ENCODE data around the gene RAD51B. TPM values are rescaled to one million over a fixed set of nuclear protein-coding genes. Genes with fewer than 3 reads are reported as not detected.

RAD51B gene
- total and polyA plus RNA-seq, 2 of the 13 experiments (the other 11 are each of a cell fraction or from before 2014, with no cell fraction given), result 7.0 to 9.5 TPM

DNA sequence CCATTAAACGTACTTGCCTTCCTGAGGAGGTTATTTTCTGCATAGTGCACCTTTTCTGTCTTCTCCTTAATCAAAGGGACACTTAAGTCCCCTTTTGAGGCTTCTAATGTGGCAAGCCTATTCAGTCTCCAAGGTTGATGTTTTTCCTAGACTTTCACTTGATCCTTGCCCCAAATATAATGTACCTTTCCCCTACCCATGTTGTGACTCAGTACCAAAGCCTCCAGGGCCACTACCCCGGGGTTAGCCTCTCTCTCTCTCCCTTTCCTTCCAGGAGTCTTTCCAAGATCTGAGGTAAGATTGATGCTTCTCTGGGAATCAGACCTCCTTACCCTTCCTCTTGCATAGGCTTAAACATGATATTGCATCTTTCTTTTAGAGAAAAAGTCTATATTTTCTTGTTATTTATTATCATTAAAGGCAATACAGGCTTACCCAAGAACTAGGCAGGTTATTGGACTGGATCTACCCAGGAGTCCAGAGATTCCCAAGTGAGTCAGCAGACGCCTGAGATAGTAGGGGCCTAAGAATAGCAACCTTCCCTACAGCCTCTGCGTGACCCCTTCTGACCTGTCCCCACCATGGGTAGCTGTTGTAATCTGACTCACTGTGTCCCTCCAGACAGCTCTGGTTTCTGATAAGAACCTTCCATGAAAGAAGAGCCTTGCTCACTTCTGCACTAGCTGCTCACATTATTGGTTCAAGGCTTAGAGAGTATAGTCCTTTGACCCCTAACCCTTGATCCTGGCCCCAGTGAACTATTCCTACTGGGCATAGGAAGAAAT, 800.4 kb downstream of the RAD51B start (continued):
- TF ChIP-seq ZFAT (CRISPR knock-in tag; conservative IDR thresholded peaks at IDR 0.05) (no peak), NFKBIZ (CRISPR knock-in tag; IDR thresholded peaks at IDR 0.05) (no peak), RAD21 (CRISPR knock-in tag; IDR thresholded peaks at IDR 0.05) (no peak), GLI4 (CRISPR knock-in tag; IDR thresholded peaks at IDR 0.05; ENCODE audit: borderline replicate concordance) (no peak), ZKSCAN1 (IDR thresholded peaks at IDR 0.05; ENCODE audit: low read length) (no peak), NRL (CRISPR knock-in tag; IDR thresholded peaks at IDR 0.05; ENCODE audit: borderline replicate concordance) (no peak), ARNT2 (CRISPR knock-in tag; IDR thresholded peaks at IDR 0.05; ENCODE audit: low read depth) (no peak), RBFOX2 (IDR thresholded peaks at IDR 0.05; ENCODE audit: low read depth, low read length) (no peak), ZNF839 (CRISPR knock-in tag; IDR thresholded peaks at IDR 0.05; ENCODE audit: borderline replicate concordance) (no peak), SNAI1 (CRISPR knock-in tag; IDR thresholded peaks at IDR 0.05; ENCODE audit: borderline replicate concordance) (no peak), ARID2 (CRISPR knock-in tag; IDR thresholded peaks at IDR 0.05; ENCODE audit: borderline replicate concordance) (no peak), ZMYM4 (CRISPR knock-in tag; IDR thresholded peaks at IDR 0.05) (peak; percentile 58; the same call in 1 of the 2 replicates), ZC3H4 (CRISPR knock-in tag; IDR thresholded peaks at IDR 0.05; ENCODE audit: borderline replicate concordance) (no peak), ZSCAN22 (CRISPR knock-in tag; IDR thresholded peaks at IDR 0.05) (no peak), ZZZ3 (CRISPR knock-in tag; IDR thresholded peaks at IDR 0.05; ENCODE audit: borderline replicate concordance) (no peak), ZHX1 (CRISPR knock-in tag; IDR thresholded peaks at IDR 0.05; ENCODE audit: low read depth) (no peak), ATM (IDR thresholded peaks at IDR 0.05; ENCODE audit: borderline replicate concordance) (no peak), MIXL1 (CRISPR knock-in tag; IDR thresholded peaks at IDR 0.05) (no peak), GABPA (IDR thresholded peaks at IDR 0.05; ENCODE audit: low read depth, low read length) (no peak), GABPA (CRISPR knock-in tag; IDR thresholded peaks at IDR 0.05; ENCODE audit: low read depth) (no peak), ZNF780A (CRISPR knock-in tag; IDR thresholded peaks at IDR 0.05) (no peak), ZNF543 (CRISPR knock-in tag; IDR thresholded peaks at IDR 0.05) (no peak), TRIM24 (CRISPR knock-in tag; IDR thresholded peaks at IDR 0.05) (no peak)
- TF ChIP-seq, protein P1, sequence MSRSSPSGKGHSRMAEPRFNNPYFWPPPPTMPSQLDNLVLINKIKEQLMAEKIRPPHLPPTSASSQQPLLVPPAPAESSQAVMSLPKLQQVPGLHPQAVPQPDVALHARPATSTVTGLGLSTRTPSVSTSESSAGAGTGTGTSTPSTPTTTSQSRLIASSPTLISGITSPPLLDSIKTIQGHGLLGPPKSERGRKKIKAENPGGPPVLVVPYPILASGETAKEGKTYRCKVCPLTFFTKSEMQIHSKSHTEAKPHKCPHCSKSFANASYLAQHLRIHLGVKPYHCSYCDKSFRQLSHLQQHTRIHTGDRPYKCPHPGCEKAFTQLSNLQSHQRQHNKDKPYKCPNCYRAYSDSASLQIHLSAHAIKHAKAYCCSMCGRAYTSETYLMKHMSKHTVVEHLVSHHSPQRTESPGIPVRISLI (CRISPR knock-in tag; IDR thresholded peaks at IDR 0.05; ENCODE audit: borderline replicate concordance), result no peak
- TF ChIP-seq, protein P2, sequence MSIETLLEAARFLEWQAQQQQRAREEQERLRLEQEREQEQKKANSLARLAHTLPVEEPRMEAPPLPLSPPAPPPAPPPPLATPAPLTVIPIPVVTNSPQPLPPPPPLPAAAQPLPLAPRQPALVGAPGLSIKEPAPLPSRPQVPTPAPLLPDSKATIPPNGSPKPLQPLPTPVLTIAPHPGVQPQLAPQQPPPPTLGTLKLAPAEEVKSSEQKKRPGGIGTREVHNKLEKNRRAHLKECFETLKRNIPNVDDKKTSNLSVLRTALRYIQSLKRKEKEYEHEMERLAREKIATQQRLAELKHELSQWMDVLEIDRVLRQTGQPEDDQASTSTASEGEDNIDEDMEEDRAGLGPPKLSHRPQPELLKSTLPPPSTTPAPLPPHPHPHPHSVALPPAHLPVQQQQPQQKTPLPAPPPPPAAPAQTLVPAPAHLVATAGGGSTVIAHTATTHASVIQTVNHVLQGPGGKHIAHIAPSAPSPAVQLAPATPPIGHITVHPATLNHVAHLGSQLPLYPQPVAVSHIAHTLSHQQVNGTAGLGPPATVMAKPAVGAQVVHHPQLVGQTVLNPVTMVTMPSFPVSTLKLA (IDR thresholded peaks at IDR 0.05), result no peak
- TF ChIP-seq, protein P3, sequence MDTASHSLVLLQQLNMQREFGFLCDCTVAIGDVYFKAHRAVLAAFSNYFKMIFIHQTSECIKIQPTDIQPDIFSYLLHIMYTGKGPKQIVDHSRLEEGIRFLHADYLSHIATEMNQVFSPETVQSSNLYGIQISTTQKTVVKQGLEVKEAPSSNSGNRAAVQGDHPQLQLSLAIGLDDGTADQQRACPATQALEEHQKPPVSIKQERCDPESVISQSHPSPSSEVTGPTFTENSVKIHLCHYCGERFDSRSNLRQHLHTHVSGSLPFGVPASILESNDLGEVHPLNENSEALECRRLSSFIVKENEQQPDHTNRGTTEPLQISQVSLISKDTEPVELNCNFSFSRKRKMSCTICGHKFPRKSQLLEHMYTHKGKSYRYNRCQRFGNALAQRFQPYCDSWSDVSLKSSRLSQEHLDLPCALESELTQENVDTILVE (CRISPR knock-in tag; IDR thresholded peaks at IDR 0.05), result no peak

Data from HepG2 (cell line).